ENCODE data around the gene COG5. TPM values are rescaled to one million over a fixed set of nuclear protein-coding genes. Genes with fewer than 3 reads are reported as not detected.

Gene COG5
- total and polyA plus RNA-seq, 9 of the 15 experiments (the other 6 are each of a cell fraction or from before 2014, with no cell fraction given): 15.3 to 75.1 (median 56.4) TPM

- TF ChIP-seq PRPF4 (IDR thresholded peaks at IDR 0.05; ENCODE audit: insufficient read depth, low read depth, low read length, poor library complexity, severe bottlenecking): no peak
- TF ChIP-seq ZNF41 (CRISPR knock-in tag; conservative IDR thresholded peaks at IDR 0.05): no peak
- no peak for TF ChIP-seq RBM17 (IDR thresholded peaks at IDR 0.05; ENCODE audit: borderline replicate concordance, low read depth, low read length)
- no peak for TF ChIP-seq ELF1 (tag; IDR thresholded peaks at IDR 0.05)
- TF ChIP-seq, protein P1, sequence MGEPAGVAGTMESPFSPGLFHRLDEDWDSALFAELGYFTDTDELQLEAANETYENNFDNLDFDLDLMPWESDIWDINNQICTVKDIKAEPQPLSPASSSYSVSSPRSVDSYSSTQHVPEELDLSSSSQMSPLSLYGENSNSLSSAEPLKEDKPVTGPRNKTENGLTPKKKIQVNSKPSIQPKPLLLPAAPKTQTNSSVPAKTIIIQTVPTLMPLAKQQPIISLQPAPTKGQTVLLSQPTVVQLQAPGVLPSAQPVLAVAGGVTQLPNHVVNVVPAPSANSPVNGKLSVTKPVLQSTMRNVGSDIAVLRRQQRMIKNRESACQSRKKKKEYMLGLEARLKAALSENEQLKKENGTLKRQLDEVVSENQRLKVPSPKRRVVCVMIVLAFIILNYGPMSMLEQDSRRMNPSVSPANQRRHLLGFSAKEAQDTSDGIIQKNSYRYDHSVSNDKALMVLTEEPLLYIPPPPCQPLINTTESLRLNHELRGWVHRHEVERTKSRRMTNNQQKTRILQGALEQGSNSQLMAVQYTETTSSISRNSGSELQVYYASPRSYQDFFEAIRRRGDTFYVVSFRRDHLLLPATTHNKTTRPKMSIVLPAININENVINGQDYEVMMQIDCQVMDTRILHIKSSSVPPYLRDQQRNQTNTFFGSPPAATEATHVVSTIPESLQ (CRISPR knock-in tag; IDR thresholded peaks at IDR 0.05): no peak
These were observed 46.1 kb upstream of the COG5 start (continued) for GRCh38 chr7:107609811-107610261.

DNA sequence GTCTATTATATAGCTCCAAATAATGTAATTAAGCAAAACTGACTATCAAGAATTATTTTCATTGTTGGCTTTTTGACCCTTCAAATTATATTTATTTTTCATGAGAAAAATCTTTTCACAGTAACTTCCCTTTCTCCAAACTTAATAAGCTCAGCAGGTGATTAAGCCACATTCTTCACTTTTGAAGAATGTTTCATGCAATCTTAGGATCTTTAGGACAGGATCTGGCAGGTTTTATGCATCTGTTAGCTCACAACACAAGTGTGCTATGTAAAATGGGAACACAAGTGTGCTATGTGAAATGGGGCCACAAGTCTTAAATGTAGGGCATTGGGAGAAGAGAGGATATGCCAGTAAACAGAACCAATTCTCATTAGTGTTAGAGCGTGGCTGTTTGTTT is 42.6 kb upstream of the COG5 start:
- ChIA-PET CTCF (ENCODE audit: low intra/inter-chr PET ratio) (no interaction called here), POLR2A (interaction anchor here (0.8 to 1.9 kb wide), 4 partner anchors 9 to 398 kb away, joined by 3 to 11 read pairs (median 6); no protein-coding TSS in a partner anchor)
- no peaks in the 10 kb centered on the region for H3K27me3 ChIP-seq (ENCODE audit: control insufficient read depth in 2 of 2, insufficient read depth in 2 of 2, low read length in 2 of 2)
- intact Hi-C loops (cut with micrococcal nuclease) (no loop called here), in situ Hi-C loops (cut with MboI) (no loop called here)
- BruUV-seq (replicated peaks): no TSS peak
- DNase-seq (ENCODE audit: extremely low read depth in 1 of 4, low spot score in 3 of 4) (no peak), ATAC-seq (no peak), FAIRE-seq (no peak)
- 92% methylated on average over 1 of the region's 1 CpG for WGBS (ENCODE audit: insufficient coverage, low coverage, missing lambda C conversion rate)
- H3K4me1 ChIP-seq (replicated peaks in 1 of 2; ENCODE audit: control insufficient read depth in 2 of 2, insufficient read depth in 2 of 2, low read length in 2 of 2): no peaks in the 10 kb centered on the region
- H3K79me2 ChIP-seq (ENCODE audit: control insufficient read depth, insufficient read depth, low read length): no peaks in the 10 kb centered on the region
- H2AFZ ChIP-seq (ENCODE audit: low read depth, low read length): no peak overlapping the region
- no peaks in the 10 kb centered on the region for H4K20me1 ChIP-seq (replicated peaks; ENCODE audit: control insufficient read depth, insufficient read depth, low read length)
- no peak overlapping the region for H3K9ac ChIP-seq (ENCODE audit: insufficient read depth in 1 of 2, low read depth in 2 of 2, low read length in 2 of 2)
- H3K4me2 ChIP-seq (ENCODE audit: insufficient read depth, low read length): no peak overlapping the region
- H3K9me1 ChIP-seq (ENCODE audit: control insufficient read depth, insufficient read depth, low read length): no peaks in the 10 kb centered on the region
- H3K36me3 ChIP-seq (ENCODE audit: control insufficient read depth, insufficient read depth, low read length): peaks cover 39% of the 10 kb centered on the region; the same call in 2 of the 3 replicates
- H3K4me3 ChIP-seq: no peak overlapping the region
- no peaks in the 10 kb centered on the region for H3K9me3 ChIP-seq (replicated peaks; ENCODE audit: control insufficient read depth, insufficient read depth, low read depth, low read length)
- no peak overlapping the region for H3K27ac ChIP-seq (ENCODE audit: extremely low read depth, low read depth, low read length)
- TF ChIP-seq, protein P2, sequence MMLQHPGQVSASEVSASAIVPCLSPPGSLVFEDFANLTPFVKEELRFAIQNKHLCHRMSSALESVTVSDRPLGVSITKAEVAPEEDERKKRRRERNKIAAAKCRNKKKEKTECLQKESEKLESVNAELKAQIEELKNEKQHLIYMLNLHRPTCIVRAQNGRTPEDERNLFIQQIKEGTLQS (IDR thresholded peaks at IDR 0.05): no peak
- TF ChIP-seq, protein P2 (CRISPR knock-in tag; conservative IDR thresholded peaks at IDR 0.05): no peak
- no peak for TF ChIP-seq HBP1 (CRISPR knock-in tag; IDR thresholded peaks at IDR 0.05)
